ENCODE data around the gene CZIB. TPM values are rescaled to one million over a fixed set of nuclear protein-coding genes. Genes with fewer than 3 reads are reported as not detected.

Gene CZIB
- total RNA-seq, 2 donors from 2014 or later, result 28.0 to 46.0 TPM

GRCh38 chr1:53249706-53250105 lies 29.3 kb upstream of the CZIB start:
- intact Hi-C loops (cut with DNase I), result no loop called here
- H3K4me1 ChIP-seq (replicated peaks), result no peaks in the 10 kb centered on the region
- no peak for DNase-seq (ENCODE audit: low spot score)
- no peaks in the 10 kb centered on the region for H3K27me3 ChIP-seq (replicated peaks; ENCODE audit: insufficient read depth)
- no peaks in the 10 kb centered on the region for H3K9me3 ChIP-seq
- H3K4me3 ChIP-seq, result no peak overlapping the region
- no peak overlapping the region for H3K27ac ChIP-seq
- no peak for TF ChIP-seq CTCF (IDR thresholded peaks at IDR 0.05)
- 62% methylated on average over 3 of the region's 3 CpGs for WGBS
- no peaks in the 10 kb centered on the region for H3K36me3 ChIP-seq

DNA sequence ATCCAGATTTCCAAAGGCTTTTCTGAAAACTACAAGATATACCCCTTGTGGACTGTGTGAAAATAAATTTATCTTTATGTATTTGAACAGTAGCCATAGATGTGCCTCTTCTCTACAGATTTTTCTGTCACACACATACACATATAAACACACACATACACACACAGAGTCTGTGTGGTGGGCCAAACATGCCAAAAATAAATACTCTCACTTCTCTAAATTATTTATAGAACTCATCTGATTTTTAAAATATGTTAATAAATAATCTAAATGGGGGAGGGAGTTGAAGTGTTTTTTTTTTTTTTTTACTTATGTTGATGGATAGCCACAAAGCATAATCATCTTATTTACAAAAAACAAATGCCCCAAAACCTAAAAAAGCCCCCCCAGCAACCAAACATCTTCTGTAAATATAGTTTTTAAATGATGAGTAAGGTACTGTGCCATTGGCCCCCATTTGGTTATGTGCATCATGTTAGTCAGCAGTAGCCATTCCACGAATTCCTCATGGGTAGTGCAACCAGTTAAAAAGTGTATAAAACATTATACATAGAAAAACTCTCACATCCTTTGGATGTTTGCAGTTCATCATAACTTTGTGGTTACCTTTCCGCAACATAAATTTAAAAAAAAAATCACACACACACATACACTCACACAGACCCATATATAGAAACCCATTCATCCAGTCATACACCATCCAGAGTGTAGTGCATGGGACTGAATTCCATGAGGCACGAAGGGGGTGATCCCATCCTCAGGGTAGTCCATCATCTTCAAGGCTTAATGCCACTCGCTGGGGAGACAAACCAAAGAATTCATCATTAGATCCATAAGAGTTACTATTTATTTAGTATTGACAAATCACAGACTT lies 26.1 kb upstream of the CZIB start:
- intact Hi-C loops (cut with DNase I), result no loop called here

GRCh38 chr1:53244141-53244540 lies 23.7 kb upstream of the CZIB start:
- intact Hi-C loops (cut with DNase I), result no loop called here
- WGBS, result 81% methylated on average over 4 of the region's 4 CpGs
- TF ChIP-seq POLR2AphosphoS5 (IDR thresholded peaks at IDR 0.05), result no peak
- TF ChIP-seq POLR2A (IDR thresholded peaks at IDR 0.05), result no peak
- no peak for TF ChIP-seq CTCF (IDR thresholded peaks at IDR 0.05)
- DNase-seq (ENCODE audit: low spot score), result no peak
- no peaks in the 10 kb centered on the region for H3K9me3 ChIP-seq
- no peaks in the 10 kb centered on the region for H3K4me1 ChIP-seq (replicated peaks)
- H3K36me3 ChIP-seq, result no peaks in the 10 kb centered on the region
- H3K4me3 ChIP-seq, result no peak overlapping the region
- H3K27ac ChIP-seq, result no peak overlapping the region
- no peaks in the 10 kb centered on the region for H3K27me3 ChIP-seq (replicated peaks; ENCODE audit: insufficient read depth)

More for the DNA sequence above, 26.1 kb upstream of the CZIB start:
- TF ChIP-seq CTCF (IDR thresholded peaks at IDR 0.05) (no peak), POLR2AphosphoS5 (IDR thresholded peaks at IDR 0.05) (no peak), POLR2A (IDR thresholded peaks at IDR 0.05) (no peak)
- no peak overlapping the region for H3K27ac ChIP-seq
- no peak for DNase-seq (ENCODE audit: low spot score)
- H3K4me3 ChIP-seq, result no peak overlapping the region
- no peaks in the 10 kb centered on the region for H3K36me3 ChIP-seq
- 83% methylated on average over 4 of the region's 4 CpGs for WGBS
- H3K27me3 ChIP-seq (replicated peaks; ENCODE audit: insufficient read depth), result no peaks in the 10 kb centered on the region
- no peaks in the 10 kb centered on the region for H3K4me1 ChIP-seq (replicated peaks)
- no peaks in the 10 kb centered on the region for H3K9me3 ChIP-seq

DNA sequence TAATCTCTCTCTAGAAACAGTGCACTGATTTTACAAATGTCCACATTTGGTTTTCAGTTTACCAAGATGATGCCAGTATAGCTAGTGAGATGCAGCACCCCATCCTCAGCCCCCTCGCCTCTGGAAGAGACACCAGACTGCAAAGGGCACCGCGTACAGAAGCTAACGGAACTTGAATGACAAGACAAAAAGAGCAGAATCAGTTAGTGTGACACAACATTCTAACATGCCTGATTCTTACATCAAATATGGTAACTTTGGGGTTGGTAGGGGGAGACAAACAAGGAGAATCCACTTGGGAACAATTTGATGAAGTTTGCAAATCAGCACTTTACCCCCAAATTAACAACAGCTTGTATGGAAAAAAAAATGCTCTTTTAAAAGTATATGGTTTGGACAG lies 21.9 kb upstream of the CZIB start:
- Histone ChIP-seq H3K27me3 (replicated peaks; ENCODE audit: insufficient read depth) (no peaks in the 10 kb centered on the region), H3K4me1 (replicated peaks) (no peaks in the 10 kb centered on the region), H3K27ac (no peak overlapping the region), H3K4me3 (no peak overlapping the region), H3K36me3 (no peaks in the 10 kb centered on the region), H3K9me3 (no peaks in the 10 kb centered on the region)
- TF ChIP-seq CTCF (IDR thresholded peaks at IDR 0.05) (no peak), POLR2AphosphoS5 (IDR thresholded peaks at IDR 0.05) (no peak), POLR2A (IDR thresholded peaks at IDR 0.05) (no peak)
- WGBS, result 74% methylated on average over 4 of the region's 4 CpGs
- intact Hi-C loops (cut with DNase I), result no loop called here
- no peak for DNase-seq (ENCODE audit: low spot score)

DNA sequence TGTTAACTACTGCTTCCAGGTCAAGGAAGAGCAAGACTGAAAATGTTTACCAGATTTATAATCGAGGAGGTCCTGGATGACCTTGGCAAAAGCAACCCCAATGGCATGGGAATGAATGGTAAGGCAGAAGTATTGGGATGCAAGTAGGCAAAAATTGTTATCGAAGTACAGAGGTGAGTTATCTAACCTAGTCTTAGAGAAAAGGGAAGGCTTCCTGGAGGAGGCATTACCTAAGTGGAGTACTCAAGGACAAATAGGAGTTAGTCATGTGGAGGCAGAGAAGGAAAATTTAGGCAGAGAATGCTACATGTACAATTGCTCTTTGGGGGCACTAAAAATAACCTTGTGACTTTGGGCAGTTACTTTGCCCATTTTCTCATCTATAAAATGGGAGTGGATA lies 21.4 kb upstream of the CZIB start:
- H3K9me3 ChIP-seq, result no peaks in the 10 kb centered on the region
- no peak overlapping the region for H3K4me3 ChIP-seq
- no peaks in the 10 kb centered on the region for H3K36me3 ChIP-seq
- WGBS, result 91% methylated on average over 2 of the region's 2 CpGs
- TF ChIP-seq CTCF (IDR thresholded peaks at IDR 0.05) (no peak), POLR2AphosphoS5 (IDR thresholded peaks at IDR 0.05) (no peak), POLR2A (IDR thresholded peaks at IDR 0.05) (no peak)
- H3K4me1 ChIP-seq (replicated peaks), result no peaks in the 10 kb centered on the region
- no peak overlapping the region for H3K27ac ChIP-seq
- intact Hi-C loops (cut with DNase I), result no loop called here
- no peak for DNase-seq (ENCODE audit: low spot score)
- H3K27me3 ChIP-seq (replicated peaks; ENCODE audit: insufficient read depth), result no peaks in the 10 kb centered on the region
